Gastroesophageal sphincter (tissue), 4 donors: Measurements from ENCODE around the gene RLN3. TPM values are rescaled to one million over a fixed set of nuclear protein-coding genes. Genes with fewer than 3 reads are reported as not detected.
"Not testable (repeated sequence)": the region's sequence is repeated elsewhere in the genome, so short reads cannot be mapped to it uniquely, and the experiment has no call there.

Source experiments
- ATAC-seq: fragments of 150-250 bp; one replicate; pipeline ENCODE4 v1.9.1; 2016; ENCODE audit warnings: mild to moderate bottlenecking, moderate library complexity
- H3K27ac ChIP-seq, 4 donors: fragments of 200-600 bp; sonication (generic) in 3 of 4; 1 replicate in 3 of 4; 2 replicates in 1 of 4; pipeline ENCODE4 v1.5.1; 2016 to 2019
- H3K27me3 ChIP-seq: fragments of 200-600 bp; sonication (generic); one replicate; pipeline ENCODE4 v1.5.1; 2019
- H3K36me3 ChIP-seq, 2 donors: fragments of 200-600 bp; sonication (generic); one replicate each; pipeline ENCODE4 v1.5.1; 2019; ENCODE audit warnings: control low read depth in 1 of 2
- H3K4me1 ChIP-seq, 3 donors: fragments of 200-600 bp; sonication (generic); 1 replicate in 2 of 3; 2 replicates in 1 of 3; pipeline ENCODE4 v1.5.1; 2016 to 2019; ENCODE audit warnings: control low read depth in 2 of 3
- H3K4me3 ChIP-seq, 2 donors: fragments of 200-600 bp; sonication (generic); one replicate each; pipeline ENCODE4 v1.5.1; 2019; ENCODE audit warnings: mild to moderate bottlenecking in 1 of 2, moderate library complexity in 1 of 2
- H3K9me3 ChIP-seq, 3 donors: fragments of 200-600 bp; sonication (generic); one replicate each; pipeline ENCODE4 v1.5.1; 2017 to 2019; ENCODE audit warnings: control low read depth in 2 of 3
- EP300 ChIP-seq: sonication (generic); formaldehyde crosslinking; IDR thresholded peaks from one replicate; pipeline ENCODE4 v1.6.1; 2017; ENCODE audit warnings: antibody characterized with exemption, mild to moderate bottlenecking
- POLR2A ChIP-seq, 2 donors: fragments of 450-650 bp; IDR thresholded peaks; one replicate each; pipeline ENCODE4 v1.6.1; 2017; ENCODE audit warnings: antibody characterized with exemption in 2 of 2, mild to moderate bottlenecking in 2 of 2, moderate library complexity in 1 of 2
- POLR2AphosphoS5 ChIP-seq: sonication (generic); formaldehyde crosslinking; IDR thresholded peaks from one replicate; pipeline ENCODE4 v1.6.1; 2017; ENCODE audit warnings: antibody characterized with exemption
- WGBS, 2 donors: methylation state at CpG; one replicate each; pipeline ENCODE4 v1.1.5; 2018; ENCODE audit warnings: low coverage in 1 of 2; 5-methylcytosine and 5-hydroxymethylcytosine counted together
- total RNA-seq, 4 donors: library from RNA; depleted of rRNA; stranded (reverse); fragments of >200 nt; gene quantifications; one replicate each; pipeline ENCODE4 v1.1.0, GENCODE V29; 2016
- TF ChIP-seq, protein P1 (sequence below), 4 experiments: fragments of 200-600 bp in 2 of 4; fragments of 450-650 bp in 2 of 4; sonication (generic) in 1 of 4; IDR thresholded peaks; one replicate each; pipeline ENCODE4 v1.5.1; 2017 to 2019; ENCODE audit warnings: antibody characterized with exemption in 4 of 4, mild to moderate bottlenecking in 2 of 4, moderate library complexity in 2 of 4

The RLN3 gene
- total RNA-seq, 4 donors from 2014 or later, result not detected

DNA sequence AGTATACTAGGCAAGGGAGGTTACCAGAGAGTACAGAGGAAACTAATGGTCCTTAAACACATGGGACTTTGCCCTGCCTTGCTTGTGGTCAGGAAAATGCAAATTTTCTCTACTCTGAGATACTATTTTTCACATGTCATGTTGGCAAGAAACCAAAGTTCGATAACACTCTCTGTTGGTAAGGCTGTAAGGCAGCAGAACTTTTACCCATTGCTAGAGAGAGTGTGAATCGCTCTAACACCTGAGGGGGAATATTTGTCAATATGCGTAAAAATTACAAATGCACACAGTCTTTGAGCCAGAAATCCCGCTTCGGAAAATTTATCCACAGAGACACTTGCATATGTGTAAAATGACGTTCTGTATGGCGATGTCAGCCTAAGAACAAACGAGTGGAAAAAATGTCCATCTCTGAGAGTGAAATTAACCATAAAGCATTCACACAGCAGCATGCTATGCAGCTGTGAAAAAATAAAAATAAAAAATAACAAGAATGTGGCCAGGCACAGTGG is 12.4 kb upstream of the RLN3 start:
- Histone ChIP-seq H3K27ac (no peak overlapping the region), H3K4me1 (no peaks in the 10 kb centered on the region), H3K27me3 (no peaks in the 10 kb centered on the region), H3K9me3 (no peaks in the 10 kb centered on the region), H3K4me3 (no peak overlapping the region), H3K36me3 (no peaks in the 10 kb centered on the region)
- 59 to 78% methylated on average over 4 to 8 of the region's 8 CpGs for WGBS, 2 donors
- TF ChIP-seq POLR2A (IDR thresholded peaks at IDR 0.05) (no peak), POLR2AphosphoS5 (no peak), EP300 (no peak)
- TF ChIP-seq, protein P1, sequence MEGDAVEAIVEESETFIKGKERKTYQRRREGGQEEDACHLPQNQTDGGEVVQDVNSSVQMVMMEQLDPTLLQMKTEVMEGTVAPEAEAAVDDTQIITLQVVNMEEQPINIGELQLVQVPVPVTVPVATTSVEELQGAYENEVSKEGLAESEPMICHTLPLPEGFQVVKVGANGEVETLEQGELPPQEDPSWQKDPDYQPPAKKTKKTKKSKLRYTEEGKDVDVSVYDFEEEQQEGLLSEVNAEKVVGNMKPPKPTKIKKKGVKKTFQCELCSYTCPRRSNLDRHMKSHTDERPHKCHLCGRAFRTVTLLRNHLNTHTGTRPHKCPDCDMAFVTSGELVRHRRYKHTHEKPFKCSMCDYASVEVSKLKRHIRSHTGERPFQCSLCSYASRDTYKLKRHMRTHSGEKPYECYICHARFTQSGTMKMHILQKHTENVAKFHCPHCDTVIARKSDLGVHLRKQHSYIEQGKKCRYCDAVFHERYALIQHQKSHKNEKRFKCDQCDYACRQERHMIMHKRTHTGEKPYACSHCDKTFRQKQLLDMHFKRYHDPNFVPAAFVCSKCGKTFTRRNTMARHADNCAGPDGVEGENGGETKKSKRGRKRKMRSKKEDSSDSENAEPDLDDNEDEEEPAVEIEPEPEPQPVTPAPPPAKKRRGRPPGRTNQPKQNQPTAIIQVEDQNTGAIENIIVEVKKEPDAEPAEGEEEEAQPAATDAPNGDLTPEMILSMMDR (IDR thresholded peaks at IDR 0.05), result no peak
- ATAC-seq, result no peak

DNA sequence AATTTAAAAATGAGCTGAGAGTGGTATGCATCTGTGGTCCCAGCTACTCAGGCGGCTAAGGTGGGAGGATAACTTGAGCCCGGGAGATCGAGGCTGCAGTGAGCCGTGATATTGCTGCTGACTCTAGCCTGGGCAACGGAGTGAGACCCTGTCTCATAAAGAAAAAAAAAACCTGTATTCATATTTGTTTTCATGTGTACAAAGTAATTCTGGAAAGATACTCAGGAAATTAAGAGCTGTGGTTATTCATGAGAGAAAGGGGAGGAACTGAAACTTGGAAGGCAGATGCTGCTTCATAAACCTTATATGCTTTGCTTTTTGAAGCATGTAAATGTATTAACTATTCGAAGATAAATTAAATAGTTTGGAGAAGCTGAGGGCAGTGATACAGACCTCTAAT is 8.8 kb upstream of the RLN3 start:
- TF ChIP-seq, protein P1 (IDR thresholded peaks at IDR 0.05), result no peak
- no peak for TF ChIP-seq POLR2AphosphoS5
- no peak for TF ChIP-seq POLR2A (IDR thresholded peaks at IDR 0.05)
- TF ChIP-seq EP300, result no peak
- Histone ChIP-seq H3K27ac (no peak overlapping the region), H3K9me3 (no peaks in the 10 kb centered on the region), H3K27me3 (no peaks in the 10 kb centered on the region), H3K36me3 (no peaks in the 10 kb centered on the region), H3K4me3 (no peak overlapping the region), H3K4me1 (no peaks in the 10 kb centered on the region)
- WGBS, 2 donors, result 63 to 83% methylated on average over 5 to 6 of the region's 6 CpGs
- ATAC-seq, result no peak

DNA sequence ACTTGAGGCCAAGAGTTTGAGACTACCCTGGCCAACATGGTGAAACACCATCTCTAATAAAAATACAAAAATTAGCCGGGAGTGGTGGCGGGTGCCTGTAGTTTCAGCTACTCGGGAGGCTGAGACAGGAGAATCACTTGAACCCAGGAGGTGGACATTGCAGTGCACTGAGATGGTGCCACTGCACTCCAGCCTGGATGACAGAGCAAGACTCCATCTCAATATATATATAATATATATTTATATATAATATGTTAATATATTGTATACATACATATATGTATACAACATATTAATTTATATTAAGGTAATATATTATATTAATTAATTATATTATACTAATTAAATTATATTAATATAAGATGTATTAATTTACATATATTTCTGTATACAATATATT is 8.2 kb upstream of the RLN3 start:
- H3K4me1 ChIP-seq, H3K4me3 ChIP-seq, H3K36me3 ChIP-seq, H3K27ac ChIP-seq, H3K9me3 ChIP-seq, H3K27me3 ChIP-seq, ATAC-seq: not testable (repeated sequence)
- WGBS, 2 donors, result 80% methylated on average over 3 of the region's 3 CpGs; no CpG with 5 or more reads in 1 of the 2 donors

DNA sequence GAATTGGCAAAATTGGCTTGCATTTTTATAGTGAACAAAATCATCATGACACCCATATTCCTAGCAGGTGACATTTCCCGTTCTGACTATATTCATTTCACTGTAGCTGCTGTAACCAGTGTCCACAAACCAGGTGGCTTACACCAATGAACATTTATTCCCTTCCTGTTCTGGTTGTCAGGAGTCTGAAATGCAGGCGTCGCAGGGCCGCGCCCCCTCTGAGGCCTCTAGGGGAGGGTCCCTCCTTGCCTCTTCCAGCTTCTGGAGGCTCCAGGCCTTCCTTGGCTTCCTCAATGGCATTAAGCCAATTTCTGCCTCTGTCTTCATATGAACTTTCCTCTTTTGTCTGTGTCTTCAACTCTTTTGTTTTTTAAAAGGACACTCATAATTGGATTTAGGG is 6.5 kb upstream of the RLN3 start:
- no peaks in the 10 kb centered on the region for H3K4me1 ChIP-seq
- H3K9me3 ChIP-seq, result no peaks in the 10 kb centered on the region
- no peak for TF ChIP-seq EP300
- TF ChIP-seq, protein P1 (IDR thresholded peaks at IDR 0.05), result no peak
- no peak for TF ChIP-seq POLR2AphosphoS5
- no peak for TF ChIP-seq POLR2A (IDR thresholded peaks at IDR 0.05)
- H3K36me3 ChIP-seq, result no peaks in the 10 kb centered on the region
- 55 to 62% methylated on average over 4 to 5 of the region's 5 CpGs for WGBS, 2 donors
- no peak overlapping the region for H3K27ac ChIP-seq
- H3K27me3 ChIP-seq, result no peaks in the 10 kb centered on the region
- H3K4me3 ChIP-seq, result no peak overlapping the region
- no peak for ATAC-seq

DNA sequence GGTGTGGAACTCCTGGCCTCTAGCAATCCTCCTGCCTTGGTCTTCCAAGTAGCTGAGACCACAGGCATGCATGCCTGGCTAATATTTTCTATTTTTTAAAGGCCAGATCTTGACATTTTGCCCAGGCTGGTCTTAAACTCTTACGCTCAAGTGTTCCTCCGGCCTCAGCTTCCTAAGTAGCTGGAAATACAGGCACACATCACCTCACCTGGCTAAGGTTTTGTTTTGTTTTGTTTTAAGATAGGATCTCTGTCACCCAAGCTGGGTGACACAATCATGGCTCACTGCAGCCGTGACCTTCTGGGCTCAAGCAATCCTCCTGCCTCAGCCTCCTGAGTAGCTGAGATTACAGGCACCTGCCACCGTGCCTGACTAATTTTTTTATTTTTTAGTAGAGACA is 5.5 kb upstream of the RLN3 start:
- peaks cover under 1% of the 10 kb centered on the region for H3K27me3 ChIP-seq
- H3K4me1 ChIP-seq, result no peaks in the 10 kb centered on the region
- H3K36me3 ChIP-seq, result no peaks in the 10 kb centered on the region
- ATAC-seq, result no peak
- H3K9me3 ChIP-seq, result no peaks in the 10 kb centered on the region
- H3K4me3 ChIP-seq, result no peak overlapping the region
- TF ChIP-seq POLR2A (IDR thresholded peaks at IDR 0.05), result no peak
- TF ChIP-seq POLR2AphosphoS5, result no peak
- H3K27ac ChIP-seq, result no peak overlapping the region
- WGBS, 2 donors, result 75 to 94% methylated on average over 3 to 4 of the region's 4 CpGs

DNA sequence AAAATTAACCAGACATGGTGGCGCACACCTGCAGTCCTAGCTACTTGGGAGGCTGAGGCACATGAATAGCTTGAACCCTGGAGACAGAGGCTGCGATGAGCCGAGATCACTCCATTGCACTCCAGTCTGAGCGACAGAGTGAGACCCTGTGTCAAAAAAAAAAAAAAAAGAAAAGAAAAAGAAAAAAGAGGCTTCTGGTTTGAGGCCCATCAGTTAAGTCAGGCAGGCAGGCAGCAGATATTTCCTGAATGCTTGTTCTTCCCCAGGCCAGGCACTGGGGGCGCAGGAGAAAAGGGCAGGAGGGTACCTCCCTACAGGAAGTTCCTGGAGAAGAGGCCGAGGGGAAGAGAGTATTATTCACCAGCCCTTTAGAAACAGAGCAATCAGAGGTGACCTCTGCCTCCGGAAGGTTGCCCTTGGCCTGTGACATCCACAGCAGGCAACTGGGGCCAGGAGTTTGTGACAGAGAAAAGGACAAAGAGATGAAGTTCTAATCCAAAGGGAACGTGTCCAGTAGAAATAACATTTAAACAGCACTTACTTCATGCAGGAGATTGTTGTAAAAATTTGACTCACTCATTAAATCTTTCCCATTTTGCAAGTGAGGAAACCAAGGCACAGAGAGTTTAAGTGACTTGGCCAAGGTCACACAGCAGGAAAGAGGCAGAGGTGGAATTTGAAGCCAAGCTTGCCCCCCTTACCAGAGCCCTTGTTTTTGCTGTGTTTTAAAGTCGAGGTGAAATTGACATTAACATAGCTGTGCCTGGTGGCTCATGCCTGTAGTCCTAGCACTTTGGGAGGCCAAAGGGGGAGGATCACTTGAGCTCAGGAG is 4.3 kb upstream of the RLN3 start:
- H3K4me1 ChIP-seq, result no peaks in the 10 kb centered on the region
- H3K27ac ChIP-seq, result no peak overlapping the region
- peak; percentile 72 for ATAC-seq
- no peaks in the 10 kb centered on the region for H3K9me3 ChIP-seq
- 27 to 53% methylated on average over 3 to 9 of the region's 9 CpGs for WGBS, 2 donors
- no peaks in the 10 kb centered on the region for H3K36me3 ChIP-seq
- peaks cover 11% of the 10 kb centered on the region for H3K27me3 ChIP-seq
- no peak overlapping the region for H3K4me3 ChIP-seq
- TF ChIP-seq, protein P1 (IDR thresholded peaks at IDR 0.05), result peak in 1 of 4 experiments; percentile 26
- TF ChIP-seq POLR2A (IDR thresholded peaks at IDR 0.05), result no peak

DNA sequence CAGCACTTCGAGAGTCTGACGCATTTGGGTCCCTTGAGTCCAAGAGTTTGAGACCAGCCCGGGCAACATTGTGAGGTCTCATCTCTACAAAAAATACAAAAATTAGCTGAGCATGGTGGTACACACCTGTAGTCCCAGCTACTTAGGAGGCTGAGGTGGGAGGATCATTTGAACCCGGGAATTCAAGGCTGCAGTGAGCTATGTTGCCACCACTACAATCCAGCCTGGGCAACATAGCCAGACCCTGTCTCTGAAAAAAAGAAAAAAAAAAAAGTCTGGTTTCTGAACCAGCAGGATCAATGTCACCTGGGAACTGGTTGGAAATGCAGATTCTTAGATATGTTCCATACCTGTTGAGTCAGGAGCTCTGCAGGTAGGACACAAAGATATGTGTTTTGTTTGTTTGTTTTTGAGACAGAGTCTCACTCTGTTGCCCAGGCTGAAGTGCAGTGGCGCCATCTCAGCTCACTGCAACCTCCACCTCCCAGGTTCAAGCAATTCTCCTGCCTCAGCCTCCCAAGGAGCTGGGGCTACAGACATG is 1.2 kb upstream of the RLN3 start:
- 81 to 100% methylated on average over 1 to 3 of the region's 5 CpGs for WGBS, 2 donors

More for the DNA sequence above, 1.2 kb upstream of the RLN3 start:
- H3K4me3 ChIP-seq, H3K27ac ChIP-seq, H3K36me3 ChIP-seq, H3K4me1 ChIP-seq, H3K9me3 ChIP-seq, ATAC-seq: not testable (repeated sequence)
- H3K27me3 ChIP-seq, result peaks cover 26% of the 10 kb centered on the region
